RWPE2 (cell line): ENCODE measurements around the gene NAV2.

ENCODE experiments used
- ATAC-seq: fragments of 200-7000 bp; cut with Tn5 transposase; 3 replicates; pipeline ENCODE4 v1.9.1; 2021; ENCODE audit warnings: low read depth
- DNase-seq: peaks from one replicate; pipeline ENCODE4 v3.0.0-alpha.2; 2020; ENCODE audit warnings: low spot score
- H3K27ac ChIP-seq: fragments of 450-650 bp; 2 replicates; pipeline ENCODE4 v1.5.1; 2017; ENCODE audit warnings: mild to moderate bottlenecking; ENCODE audit not compliant: poor library complexity, severe bottlenecking
- H3K27me3 ChIP-seq: fragments of 250-450 bp; sonication (Bioruptor Pico); 2 replicates; pipeline ENCODE4 v1.5.1; 2021; ENCODE audit warnings: mild to moderate bottlenecking, moderate library complexity; ENCODE audit not compliant: insufficient read depth, poor library complexity, severe bottlenecking
- H3K36me3 ChIP-seq: fragments of 250-450 bp; sonication (Bioruptor Pico); 2 replicates; pipeline ENCODE4 v1.5.1; 2020; ENCODE audit warnings: low read depth, mild to moderate bottlenecking, moderate library complexity
- H3K4me1 ChIP-seq: fragments of 250-450 bp; sonication (Bioruptor Pico); 2 replicates; pipeline ENCODE4 v1.5.1; 2021; ENCODE audit warnings: mild to moderate bottlenecking, moderate library complexity; ENCODE audit not compliant: insufficient read depth, poor library complexity, severe bottlenecking
- H3K4me3 ChIP-seq: fragments of 250-450 bp; sonication (Bioruptor Pico); 2 replicates; pipeline ENCODE4 v1.5.1; 2021; ENCODE audit warnings: mild to moderate bottlenecking, moderate library complexity; ENCODE audit not compliant: severe bottlenecking
- H3K9me3 ChIP-seq: fragments of 250-450 bp; sonication (Bioruptor Pico); 2 replicates; pipeline ENCODE4 v1.5.1; 2021; ENCODE audit warnings: mild to moderate bottlenecking, moderate library complexity; ENCODE audit not compliant: severe bottlenecking
- TF ChIP-seq, protein P1 (sequence below): fragments of 450-650 bp; IDR thresholded peaks from one replicate; pipeline ENCODE4 v1.5.1; 2017; ENCODE audit warnings: mild to moderate bottlenecking, moderate library complexity; ENCODE audit not compliant: poor library complexity, severe bottlenecking

The NAV2 gene

GRCh38 chr11:19869466-19869865, 156.8 kb downstream of the NAV2 start:
- no peaks in the 10 kb centered on the region for H3K9me3 ChIP-seq

GRCh38 chr11:19869946-19870589, 157.4 kb downstream of the NAV2 start:
- DNase-seq (no peak), ATAC-seq (no peak)
- peaks cover 5% of the 10 kb centered on the region for H3K4me1 ChIP-seq
- no peaks in the 10 kb centered on the region for H3K27me3 ChIP-seq
- no peak overlapping the region for H3K4me3 ChIP-seq
- H3K9me3 ChIP-seq, result no peaks in the 10 kb centered on the region
- TF ChIP-seq, protein P1, sequence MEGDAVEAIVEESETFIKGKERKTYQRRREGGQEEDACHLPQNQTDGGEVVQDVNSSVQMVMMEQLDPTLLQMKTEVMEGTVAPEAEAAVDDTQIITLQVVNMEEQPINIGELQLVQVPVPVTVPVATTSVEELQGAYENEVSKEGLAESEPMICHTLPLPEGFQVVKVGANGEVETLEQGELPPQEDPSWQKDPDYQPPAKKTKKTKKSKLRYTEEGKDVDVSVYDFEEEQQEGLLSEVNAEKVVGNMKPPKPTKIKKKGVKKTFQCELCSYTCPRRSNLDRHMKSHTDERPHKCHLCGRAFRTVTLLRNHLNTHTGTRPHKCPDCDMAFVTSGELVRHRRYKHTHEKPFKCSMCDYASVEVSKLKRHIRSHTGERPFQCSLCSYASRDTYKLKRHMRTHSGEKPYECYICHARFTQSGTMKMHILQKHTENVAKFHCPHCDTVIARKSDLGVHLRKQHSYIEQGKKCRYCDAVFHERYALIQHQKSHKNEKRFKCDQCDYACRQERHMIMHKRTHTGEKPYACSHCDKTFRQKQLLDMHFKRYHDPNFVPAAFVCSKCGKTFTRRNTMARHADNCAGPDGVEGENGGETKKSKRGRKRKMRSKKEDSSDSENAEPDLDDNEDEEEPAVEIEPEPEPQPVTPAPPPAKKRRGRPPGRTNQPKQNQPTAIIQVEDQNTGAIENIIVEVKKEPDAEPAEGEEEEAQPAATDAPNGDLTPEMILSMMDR, result no peak
- no peak overlapping the region for H3K27ac ChIP-seq
- H3K36me3 ChIP-seq, result no peaks in the 10 kb centered on the region

More at GRCh38 chr11:19869466-19869865, 156.8 kb downstream of the NAV2 start:
- no peaks in the 10 kb centered on the region for H3K36me3 ChIP-seq
- no peak overlapping the region for H3K27ac ChIP-seq
- ATAC-seq (no peak), DNase-seq (no peak)
- TF ChIP-seq, protein P1, result no peak
- peaks cover 5% of the 10 kb centered on the region for H3K4me1 ChIP-seq
- H3K27me3 ChIP-seq, result no peaks in the 10 kb centered on the region
- H3K4me3 ChIP-seq, result no peak overlapping the region

DNA sequence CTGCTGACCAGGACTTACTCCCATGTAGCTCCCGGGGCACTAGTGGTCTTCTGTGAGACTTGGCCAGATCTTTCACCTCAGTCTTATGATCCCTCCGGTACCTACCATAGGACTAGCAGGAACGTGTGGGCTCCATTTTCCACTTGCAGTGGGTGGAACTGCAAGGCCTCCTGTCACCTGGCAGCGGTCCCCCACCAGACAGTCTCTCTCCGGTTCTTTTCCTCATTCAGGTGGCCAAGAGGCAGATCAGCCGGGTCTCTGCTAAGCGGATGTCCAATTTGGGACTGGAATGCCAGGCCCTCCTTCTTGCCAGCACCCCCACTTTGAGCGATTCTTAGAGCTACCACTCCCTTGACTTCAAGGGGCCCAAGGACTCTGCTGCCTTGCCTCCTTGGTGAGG, 158.9 kb downstream of the NAV2 start:
- Histone ChIP-seq H3K36me3 (no peaks in the 10 kb centered on the region), H3K9me3 (no peaks in the 10 kb centered on the region), H3K4me1 (peaks cover 5% of the 10 kb centered on the region), H3K4me3 (no peak overlapping the region), H3K27me3 (no peaks in the 10 kb centered on the region), H3K27ac (no peak overlapping the region)
- DNase-seq (no peak), ATAC-seq (no peak)
- TF ChIP-seq, protein P1, result no peak

- TF ChIP-seq, protein P1, result no peak
- DNase-seq, result no peak
- H3K9me3 ChIP-seq, result no peaks in the 10 kb centered on the region
- H3K36me3 ChIP-seq, result no peaks in the 10 kb centered on the region
- H3K4me3 ChIP-seq, result no peak overlapping the region
- H3K27me3 ChIP-seq, result no peaks in the 10 kb centered on the region
- no peak for ATAC-seq
- peaks cover 5% of the 10 kb centered on the region for H3K4me1 ChIP-seq
- no peak overlapping the region for H3K27ac ChIP-seq
These were observed 160.0 kb downstream of the NAV2 start for GRCh38 chr11:19872512-19873145.

DNA sequence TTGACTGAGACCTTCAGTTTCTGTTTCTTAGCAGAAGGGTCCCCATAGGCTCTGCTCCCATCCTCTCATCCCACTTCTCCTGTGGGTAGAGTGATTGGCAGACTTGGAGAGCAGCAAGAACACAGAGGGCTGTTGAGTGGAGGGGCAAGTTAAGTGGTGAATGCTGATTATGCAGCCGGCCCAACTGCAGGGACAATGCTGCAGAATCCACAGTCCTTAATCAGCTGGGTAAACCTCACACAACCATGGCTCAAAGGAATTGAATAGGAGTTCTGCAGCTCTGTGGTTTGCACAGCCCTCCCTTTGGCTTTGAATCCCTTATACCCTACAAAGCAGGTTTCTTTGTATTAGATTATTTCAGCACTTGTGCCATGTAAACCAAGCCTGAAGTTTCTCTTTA, 161.1 kb downstream of the NAV2 start:
- DNase-seq, result no peak
- no peak for ATAC-seq
- TF ChIP-seq, protein P1, result no peak
- Histone ChIP-seq H3K27me3 (no peaks in the 10 kb centered on the region), H3K4me1 (no peaks in the 10 kb centered on the region), H3K9me3 (no peaks in the 10 kb centered on the region), H3K36me3 (no peaks in the 10 kb centered on the region), H3K27ac (no peak overlapping the region), H3K4me3 (no peak overlapping the region)
